Amygdala (tissue), 56 donors: ENCODE results near the gene ANKRD6.
A peak's percentile ranks its signal among the peaks of the same experiment; 100 is the strongest.

Source experiments
- DNase-seq, 56 donors: peaks; one replicate each; lab custom pipeline; 2025; lab: John Stamatoyannopoulos, UW

Gene ANKRD6

DNA sequence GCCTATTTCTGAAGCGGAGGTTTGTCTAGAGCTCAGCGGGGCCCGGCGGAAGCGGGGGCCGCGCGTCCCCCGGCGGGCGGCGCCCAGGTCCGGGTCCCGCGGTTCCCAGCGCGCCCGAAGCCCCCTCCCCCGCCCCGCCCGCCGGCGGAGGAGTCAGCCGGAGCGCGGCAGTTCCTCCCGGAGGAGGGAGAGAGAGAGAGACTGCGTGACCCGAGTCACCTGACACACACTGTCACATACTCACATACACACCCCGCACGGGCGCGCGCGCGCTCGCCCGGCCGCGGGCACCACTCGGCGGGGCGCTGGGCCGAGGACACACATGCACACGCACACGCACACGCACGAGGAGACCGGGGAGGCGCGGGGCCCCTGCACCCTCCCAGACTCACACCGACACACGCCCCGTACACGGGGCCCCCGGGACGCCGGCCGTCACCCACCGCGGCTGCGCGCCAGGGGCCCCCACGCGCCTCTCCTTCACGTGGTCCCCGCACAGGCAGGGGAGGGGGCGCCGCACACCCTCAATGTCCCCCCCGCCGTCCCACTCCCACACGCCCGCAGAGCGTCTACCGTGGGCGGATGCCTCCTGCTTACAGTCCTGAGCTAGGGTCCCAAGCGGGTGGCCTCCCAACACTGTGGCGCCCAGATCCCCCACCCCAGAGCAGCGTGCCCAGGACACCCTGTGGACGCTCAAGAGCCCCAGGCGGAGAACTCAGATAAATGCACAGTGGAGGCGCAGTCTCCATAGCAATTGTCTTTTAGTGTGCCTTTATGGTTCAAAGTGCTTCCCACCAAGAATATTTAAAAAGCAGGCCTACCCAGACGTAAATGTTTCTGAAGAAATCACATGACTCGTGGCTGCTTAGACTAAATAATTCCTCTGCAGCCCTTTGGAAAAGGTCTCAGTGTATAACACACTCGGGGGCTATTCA, 20.6 kb upstream of the ANKRD6 start, which contains the start of gene RRAGD:
RRAGD (minus strand) TSS at position 203 of the 935 bp plus-strand sequence. CDS start 280 bp downstream, outside the sequence.
- DNase-seq: peak in 54 of 56 donors; percentile 19 to 87 (median 72)

DNA sequence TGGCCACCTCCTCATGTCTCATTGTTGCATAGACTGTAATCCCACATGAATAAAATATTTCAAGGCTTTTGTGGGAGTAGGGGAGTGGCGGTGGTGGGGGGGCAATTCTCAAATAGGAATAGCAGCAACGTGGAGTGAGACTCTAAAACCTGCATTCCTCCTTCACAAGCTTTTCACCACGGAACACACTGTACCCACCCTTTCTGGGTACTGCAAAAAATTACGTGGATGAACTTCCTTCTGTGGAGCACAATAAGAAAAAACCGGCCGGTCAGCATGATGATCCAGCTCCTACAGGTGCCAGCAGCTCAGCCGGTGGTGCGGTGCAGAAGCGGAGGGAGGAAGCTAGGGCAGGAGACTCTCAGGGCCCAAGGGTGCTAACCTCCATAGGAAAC, 19.9 kb upstream of the ANKRD6 start:
- peak in 2 of 56 donors; percentile 42 to 60 for DNase-seq

DNA sequence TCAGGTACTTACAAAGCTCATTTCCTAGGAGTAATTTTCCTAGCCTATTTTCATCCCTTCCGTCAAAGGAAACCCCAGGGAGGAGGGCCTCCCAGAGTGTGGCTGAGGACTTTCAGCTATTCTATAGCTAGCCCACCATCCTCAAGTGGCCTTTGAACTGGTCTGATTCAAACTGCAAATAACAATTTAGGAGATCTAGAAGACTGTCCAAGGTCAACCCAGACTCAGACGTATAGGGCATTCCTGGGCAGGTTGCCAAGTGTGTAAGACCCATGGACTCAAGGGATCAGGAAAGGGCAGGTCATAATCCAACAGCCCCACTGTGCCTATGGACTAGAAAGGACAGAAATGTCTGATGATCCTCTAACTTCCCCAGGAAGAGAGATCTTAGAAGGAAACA, 18.7 kb upstream of the ANKRD6 start:
- DNase-seq: no peak

DNA sequence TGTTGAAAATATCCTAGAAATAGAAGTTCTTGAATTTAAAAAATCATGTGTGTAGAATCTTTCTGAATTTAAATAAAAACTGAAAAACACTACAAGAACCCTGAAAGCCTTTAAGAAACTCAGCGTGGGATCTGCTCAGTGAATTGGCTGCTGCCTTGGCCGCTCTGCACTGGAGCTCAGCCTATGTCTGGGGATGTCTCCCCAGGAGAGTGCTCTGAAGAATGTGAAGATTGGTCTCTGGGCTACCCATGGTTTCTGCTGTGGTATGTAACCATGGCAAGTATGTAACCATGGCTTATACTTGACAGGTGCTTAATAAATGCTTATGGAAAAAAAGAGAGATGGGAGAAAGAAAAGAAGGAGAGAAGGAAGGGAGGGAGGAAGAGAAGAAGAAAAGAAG, 17.8 kb upstream of the ANKRD6 start:
- DNase-seq: no peak

DNA sequence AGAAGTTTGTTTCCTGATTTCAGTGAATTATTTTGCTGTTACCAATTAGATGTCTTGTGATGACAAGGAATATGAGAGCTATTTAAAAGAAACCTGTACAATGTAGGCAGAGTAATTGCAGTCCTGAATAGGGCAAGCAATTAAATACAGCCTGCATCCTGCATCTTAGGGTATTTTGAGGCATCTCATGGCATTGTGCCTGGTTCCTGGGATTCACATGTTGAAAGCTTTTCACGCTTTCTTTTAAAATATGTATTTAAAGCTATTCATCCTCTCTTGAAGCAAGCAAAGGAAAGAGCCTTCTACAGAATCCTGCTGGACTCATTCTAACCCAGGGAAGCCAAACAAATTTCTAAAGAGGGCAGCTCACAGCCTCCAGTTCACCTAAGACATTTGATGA, 16.2 kb upstream of the ANKRD6 start:
- DNase-seq: no peak

DNA sequence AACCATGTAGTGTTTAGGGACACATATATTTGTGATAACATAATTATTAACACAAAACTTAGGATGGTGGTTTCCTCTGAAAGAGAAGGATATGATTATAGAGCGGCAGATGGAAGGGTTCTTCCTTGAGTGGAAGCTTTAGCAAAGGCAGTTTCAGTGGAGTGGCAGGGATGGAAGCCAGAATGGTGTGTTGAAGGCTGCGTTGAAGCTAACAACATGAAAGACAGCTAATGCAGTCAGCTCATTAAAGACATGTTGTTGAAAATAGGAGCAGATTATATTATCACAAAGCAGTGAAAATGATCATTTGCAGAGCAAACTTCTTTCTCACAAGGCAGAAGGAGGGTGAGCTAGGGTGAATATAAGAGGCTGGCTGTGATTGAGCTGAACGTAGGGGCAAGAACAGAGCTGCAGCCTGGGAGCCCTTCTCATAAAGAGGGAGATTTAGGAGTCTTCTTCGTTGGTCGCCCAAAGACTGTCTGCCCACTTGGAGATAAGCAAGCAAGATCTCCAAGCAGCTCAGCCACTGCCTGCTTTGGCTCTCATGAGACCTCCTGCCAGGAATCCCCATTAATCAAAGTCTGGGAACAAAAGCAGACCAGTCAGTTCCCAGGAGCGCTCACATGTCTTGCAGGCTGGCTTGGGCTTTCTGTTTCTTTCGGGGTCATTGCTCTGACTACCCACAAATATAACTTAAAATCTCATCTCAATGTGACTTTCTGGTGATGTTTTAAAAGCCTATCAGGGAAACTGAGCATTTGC, 2.6 kb upstream of the ANKRD6 start:
- no peak for DNase-seq

DNA sequence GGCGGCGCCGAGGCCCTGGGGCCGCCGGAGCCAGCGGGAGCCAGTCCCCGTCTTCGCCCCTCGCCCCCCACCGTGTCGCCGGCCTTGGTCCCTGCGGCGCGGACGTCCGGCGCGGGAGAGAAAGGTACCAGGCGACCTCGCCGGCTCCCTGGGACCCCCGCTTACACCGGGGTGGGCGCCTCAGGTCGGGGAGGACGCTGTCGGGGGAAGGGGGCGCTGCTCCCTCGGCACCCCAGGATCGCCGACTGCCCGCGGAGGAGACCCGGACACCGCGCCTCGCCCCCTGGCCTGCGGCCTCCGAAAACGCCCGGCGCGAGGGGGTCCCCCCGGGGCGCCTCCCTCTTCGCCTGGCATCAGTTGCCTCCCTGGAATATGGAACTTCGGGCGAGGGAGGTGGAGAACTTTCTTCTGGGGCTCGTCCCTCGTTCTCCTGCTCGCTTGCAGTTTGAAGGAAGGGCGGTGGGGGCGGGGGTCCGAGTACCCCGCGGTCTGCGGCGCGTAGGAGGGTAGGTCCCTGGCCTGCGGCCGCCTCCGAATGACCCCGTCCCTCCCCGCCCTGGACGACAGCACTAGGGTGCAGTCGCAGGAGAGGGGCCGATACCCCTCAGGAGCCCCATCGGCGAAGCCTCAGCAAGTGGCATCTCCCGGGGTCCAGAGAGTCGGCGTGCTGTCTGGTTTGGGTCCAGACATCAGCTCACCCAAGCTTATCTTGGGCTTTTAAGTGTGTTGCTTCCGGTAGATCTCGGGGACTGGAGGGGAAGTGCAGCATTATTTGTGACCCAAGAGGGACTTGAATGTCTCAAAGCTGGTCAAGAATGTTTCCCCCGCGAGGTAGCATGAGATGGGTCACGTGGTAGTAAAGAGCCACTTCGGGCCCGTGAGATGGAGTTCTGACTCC, 549 bp downstream of the ANKRD6 start:
- peak in 4 of 56 donors; percentile 19 to 33 (median 22) for DNase-seq

DNA sequence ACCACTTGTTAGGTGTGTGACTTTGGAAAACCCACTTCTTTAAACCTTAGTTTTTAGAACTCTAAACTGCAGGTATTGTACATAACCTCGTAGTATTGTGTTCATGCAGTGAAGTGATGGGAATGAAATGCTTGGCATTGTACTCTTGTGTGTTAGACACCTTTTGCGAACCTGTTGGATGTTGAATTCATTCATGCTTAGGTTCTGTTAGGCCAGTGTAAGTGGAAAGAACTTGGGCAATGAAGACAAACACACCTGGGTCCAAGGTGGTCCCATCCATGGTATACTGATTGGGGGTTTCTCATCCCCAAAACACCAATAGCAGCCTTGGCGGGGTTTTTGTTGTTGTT, 1.2 kb downstream of the ANKRD6 start:
- no peak for DNase-seq

DNA sequence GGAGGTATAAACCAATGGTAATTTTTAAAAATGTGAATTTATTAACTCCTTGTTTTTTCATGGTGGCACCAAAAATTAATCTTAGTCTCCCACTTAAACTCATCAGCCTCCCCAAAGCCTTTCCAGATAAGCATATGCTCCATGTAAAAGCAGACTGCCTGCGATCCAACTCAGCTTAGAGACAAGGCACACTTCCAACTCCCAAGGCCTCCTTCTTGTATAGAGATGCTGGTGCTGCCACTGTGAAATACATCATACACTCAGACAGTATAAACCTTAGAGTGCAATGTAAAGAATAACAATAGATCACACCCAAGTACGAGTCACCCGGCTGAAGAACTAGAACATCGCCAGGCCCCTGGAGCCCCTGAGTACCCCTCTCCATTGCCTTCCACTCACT, 2.0 kb downstream of the ANKRD6 start:
- peak in 1 of 56 donors; percentile 11 for DNase-seq

DNA sequence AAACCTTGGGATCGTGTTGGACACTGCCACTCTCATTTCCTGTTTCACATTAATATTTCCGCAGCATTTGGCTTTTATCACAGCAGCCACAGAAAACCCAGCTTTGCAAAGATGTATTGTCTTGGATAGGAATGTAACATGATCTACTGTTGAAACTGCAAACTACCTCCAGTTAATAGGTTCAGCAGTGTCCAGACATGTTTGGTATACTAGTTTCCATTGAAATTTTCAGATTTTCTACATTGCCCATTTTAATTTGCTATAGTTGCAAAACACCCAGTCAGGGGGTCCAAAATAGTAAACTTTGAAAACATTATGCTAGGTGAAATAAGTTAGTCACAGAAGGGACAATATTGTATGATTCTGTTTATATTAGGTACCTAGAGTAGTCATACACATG, 3.3 kb downstream of the ANKRD6 start:
- no peak for DNase-seq

DNA sequence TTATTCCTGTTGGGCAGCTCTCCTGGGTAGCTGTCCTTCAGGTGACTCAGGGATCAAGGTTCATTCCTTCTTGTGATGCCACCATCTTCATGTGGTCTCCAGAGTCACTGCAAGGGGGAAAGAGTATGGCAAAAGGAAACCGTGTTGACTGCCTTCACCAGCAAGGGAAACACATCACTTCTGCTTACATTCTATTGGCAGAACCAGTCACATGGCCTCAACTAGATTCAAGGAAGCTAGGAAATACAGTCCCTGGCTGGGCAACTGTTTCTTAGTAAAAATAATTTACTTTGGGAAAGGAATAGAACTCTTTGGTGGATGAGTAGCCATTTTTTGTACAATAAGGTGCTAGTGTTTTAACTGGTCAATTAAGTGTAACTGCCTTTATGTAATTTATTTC, 5.3 kb downstream of the ANKRD6 start:
- no peak for DNase-seq

DNA sequence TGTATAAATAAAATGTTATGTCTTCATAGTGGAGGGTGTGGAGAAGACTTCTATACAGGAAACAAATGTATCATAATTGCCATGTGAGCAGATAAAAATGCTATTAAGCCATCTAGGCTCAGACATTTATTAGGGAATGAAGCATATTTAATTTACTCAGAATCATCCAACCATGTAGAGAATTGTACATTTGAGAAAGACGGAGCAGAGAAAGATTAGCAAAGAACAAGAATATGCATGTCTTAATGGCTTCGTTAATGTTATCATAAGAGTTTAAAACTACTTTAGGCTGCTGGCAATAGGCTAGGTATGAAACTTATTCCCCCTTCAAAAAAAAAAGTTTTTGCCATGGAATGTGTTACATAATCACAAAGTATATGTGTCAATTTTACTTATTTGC, 6.1 kb downstream of the ANKRD6 start:
- no peak for DNase-seq

DNA sequence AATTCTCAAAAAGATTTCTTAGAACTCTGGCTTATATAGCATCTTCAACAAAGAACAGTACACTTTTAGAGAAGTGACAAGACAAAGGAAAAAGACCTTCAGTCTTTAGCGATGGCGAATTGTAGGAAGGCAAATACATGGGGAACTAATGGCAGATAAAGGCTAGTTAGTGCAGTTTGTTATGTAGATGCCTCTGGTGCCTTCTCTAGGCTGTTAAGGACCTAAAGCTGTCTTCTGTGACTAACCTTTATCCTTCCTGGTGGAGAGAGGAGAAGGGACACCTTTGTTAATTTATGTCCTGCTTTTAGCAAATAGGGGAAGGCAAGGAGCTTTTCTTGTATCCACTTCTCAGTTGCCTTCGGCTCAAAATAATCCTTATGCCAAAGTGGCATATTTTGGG, 7.2 kb downstream of the ANKRD6 start:
- DNase-seq: no peak

DNA sequence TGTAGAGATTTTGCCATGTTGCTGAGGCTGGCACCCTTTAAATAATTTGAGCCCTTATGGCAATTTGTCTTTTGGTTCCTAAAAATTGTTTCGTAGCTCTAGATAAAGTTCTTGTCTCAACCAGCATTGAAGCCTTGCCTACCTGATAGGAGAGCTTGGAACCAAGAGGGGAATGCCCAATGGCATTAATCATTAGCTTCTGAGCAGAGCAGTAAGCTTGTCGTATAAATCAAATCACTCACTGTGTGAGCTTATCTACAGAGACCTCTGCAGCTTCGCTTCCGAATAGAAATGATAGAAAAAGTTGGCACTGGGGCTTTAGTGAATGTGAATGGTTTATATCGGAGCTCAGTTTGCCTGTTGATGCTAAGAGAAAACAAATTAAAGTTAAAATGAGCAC, 10.7 kb downstream of the ANKRD6 start:
- DNase-seq: no peak

DNA sequence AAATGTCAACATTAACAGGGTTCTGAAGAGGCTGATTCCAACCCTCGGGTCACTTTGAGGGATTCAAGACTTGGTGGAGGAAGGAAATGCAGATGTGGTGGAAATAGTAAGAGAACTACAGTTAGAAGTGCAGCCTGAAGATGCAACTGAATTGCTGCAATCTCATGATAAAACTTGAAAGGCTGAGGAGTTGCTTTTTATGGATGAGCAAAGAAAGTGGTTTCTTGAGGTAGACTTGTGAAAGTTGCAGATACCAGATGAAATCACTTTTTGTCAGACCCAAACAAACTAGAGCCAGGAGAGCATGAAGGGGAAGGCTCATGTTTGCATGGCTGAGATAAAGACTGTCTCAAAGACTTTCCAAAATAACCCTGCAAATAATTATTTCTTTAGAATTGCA, 16.2 kb downstream of the ANKRD6 start:
- no peak for DNase-seq

DNA sequence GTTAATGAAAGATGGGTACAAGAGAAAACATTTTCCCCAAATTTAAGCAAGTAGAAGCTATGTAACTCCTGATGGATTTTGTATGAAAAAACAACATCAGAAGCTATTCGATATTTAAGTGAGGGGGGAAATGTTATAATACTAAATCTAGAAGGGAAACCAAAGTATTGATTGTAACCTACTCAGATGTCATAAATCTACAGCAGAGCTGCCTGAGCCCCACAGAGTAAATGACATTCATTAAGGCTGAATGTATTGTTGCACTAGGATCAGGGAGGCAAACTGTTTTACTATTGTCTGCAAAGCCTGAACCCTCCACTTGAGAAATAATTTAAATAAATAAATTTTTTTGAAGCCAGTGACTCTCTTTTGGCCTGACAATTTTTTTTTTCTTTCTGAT, 19.3 kb downstream of the ANKRD6 start:
- no peak for DNase-seq

DNA sequence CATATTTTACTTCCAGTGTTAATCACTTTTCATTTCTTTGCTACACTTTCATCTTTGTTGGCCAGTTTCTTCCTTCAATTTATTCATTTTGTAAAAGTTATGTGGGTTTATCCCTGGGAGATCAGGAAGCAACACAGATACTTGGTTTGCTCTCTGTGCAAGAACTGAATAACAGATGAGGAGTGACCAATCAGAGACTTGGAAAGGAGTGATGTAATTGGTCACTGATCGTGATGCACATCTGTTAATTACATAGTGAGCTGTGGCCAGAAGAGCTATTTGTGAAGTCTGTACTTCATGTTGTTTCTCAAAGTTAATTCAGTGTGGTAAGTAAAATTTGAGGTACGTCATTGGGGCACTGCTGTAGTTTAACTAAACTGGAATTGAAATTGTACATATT, 21.3 kb downstream of the ANKRD6 start:
- DNase-seq: no peak

DNA sequence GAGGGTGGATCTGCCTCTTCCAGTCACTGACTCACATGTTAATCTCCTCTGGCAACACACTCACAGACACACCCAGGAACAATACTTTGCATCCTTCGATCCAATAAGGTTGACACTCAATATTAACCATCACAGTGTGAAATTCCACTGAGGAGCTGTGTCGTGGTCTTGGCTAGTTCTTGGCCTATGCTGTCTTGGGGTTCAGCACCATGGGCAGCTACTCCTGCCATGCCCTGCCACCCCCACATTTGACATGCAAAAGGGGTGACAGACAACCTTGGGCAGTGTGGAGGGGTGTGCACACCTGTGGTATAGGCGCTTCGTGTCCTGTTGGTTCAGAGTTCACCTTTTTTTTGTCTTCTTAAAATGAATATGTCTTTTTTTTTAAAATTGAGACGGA, 25.8 kb downstream of the ANKRD6 start:
- no peak for DNase-seq

DNA sequence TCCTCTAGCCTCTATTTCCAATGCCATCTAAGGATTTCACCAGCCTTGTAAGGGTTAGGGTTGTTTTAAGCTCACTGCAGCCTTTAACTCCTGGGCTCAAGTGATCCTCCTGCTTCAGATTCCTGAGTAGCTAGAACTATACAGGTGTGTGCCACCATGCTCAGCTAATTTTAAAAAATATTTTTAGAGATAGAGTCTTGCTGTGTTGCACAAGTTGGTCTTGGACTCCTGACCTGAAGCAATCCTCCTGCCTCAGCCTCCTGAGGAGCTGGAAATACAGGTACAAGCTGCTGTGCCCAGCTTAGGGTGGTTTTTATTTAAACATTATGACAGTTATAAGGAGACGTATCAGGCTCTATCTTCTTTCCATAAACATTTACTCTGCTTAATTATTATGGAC, 26.5 kb downstream of the ANKRD6 start:
- no peak for DNase-seq

DNA sequence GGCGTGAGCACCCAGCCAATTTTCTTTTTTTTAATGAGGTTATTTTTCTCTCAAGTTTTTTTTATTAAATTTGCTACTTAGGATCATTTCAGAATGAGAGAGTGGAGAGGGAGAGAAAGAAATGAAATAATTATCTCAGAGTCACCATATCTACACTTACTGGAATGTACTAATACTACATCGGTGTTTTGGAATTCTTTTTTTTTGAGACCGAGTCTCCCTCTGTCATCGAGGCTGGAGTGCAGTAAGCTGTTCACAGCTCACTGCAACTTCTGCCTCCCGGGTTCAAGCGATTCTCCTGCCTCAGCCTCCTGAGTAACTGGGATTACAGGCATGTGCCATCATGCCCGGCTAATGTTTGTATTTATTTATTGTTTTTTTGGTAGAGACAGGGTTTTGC, 27.8 kb downstream of the ANKRD6 start:
- no peak for DNase-seq

DNA sequence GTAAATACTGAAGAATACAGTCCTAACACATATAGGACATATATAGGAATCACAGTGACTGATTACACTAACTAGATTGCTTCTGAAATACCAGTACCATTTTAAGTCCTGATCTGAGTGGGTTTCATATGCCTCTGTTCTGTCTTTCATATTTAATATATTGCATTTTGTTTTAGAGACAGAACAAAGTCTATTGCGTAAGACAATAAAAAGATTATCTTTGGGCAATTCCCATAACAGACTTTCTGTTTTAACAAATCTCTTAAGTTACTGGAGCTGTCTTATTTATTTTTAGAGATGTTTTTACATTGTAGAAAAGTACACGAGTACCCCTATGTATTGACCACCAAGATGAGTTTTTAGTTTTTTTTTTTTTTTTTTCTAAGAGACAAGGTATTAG, 29.6 kb downstream of the ANKRD6 start:
- no peak for DNase-seq
